Mucosa of descending colon (tissue), 3 donors: ENCODE data around the gene HMMR. TPM values are rescaled to one million over a fixed set of nuclear protein-coding genes. Genes with fewer than 3 reads are reported as not detected.

Experiments
- ATAC-seq: fragments of 200-7000 bp; cut with Tn5 transposase; one replicate; pipeline ENCODE4 v1.9.1; 2020; ENCODE audit warnings: mild to moderate bottlenecking, moderate library complexity
- DNase-seq, 3 donors: peaks; one replicate each; pipeline ENCODE4 v3.0.0-alpha.2; 2020
- H3K36me3 ChIP-seq: fragments of 200-600 bp; one replicate; pipeline ENCODE4 v1.8.0; 2021; ENCODE audit warnings: low read depth, mild to moderate bottlenecking
- H3K4me1 ChIP-seq: fragments of 200-600 bp; one replicate; pipeline ENCODE4 v1.8.0; 2021; ENCODE audit warnings: low read depth, mild to moderate bottlenecking
- H3K4me3 ChIP-seq: fragments of 200-600 bp; one replicate; pipeline ENCODE4 v1.8.0; 2021; ENCODE audit warnings: mild to moderate bottlenecking
- H3K9me3 ChIP-seq: fragments of 200-600 bp; one replicate; pipeline ENCODE4 v1.8.0; 2021; ENCODE audit warnings: mild to moderate bottlenecking
- CTCF ChIP-seq: fragments of 200-600 bp; IDR thresholded peaks from one replicate; pipeline ENCODE4 v1.8.0; 2022; ENCODE audit warnings: antibody characterized with exemption, mild to moderate bottlenecking
- intact Hi-C, 2 donors: fragments of 100-400 bp; cut with DNase I in 1 of 2; cut with micrococcal nuclease in 1 of 2; formaldehyde crosslinking; loops; one replicate each; pipeline versions ENCODE4 v1.11.0 to v1.11.1; 2022; cut with DNase I, micrococcal nuclease
- total RNA-seq, 3 donors: library from RNA; stranded (reverse); fragmentation: NEBNext Ultra II Directional in 2 of 3; extraction: Animal tissue kit (Norgen Biotek cat#: 25700) in 2 of 3; gene quantifications; one replicate each; pipeline versions ENCODE4 v1.2.1 to v1.2.4, GENCODE V29; 2021 to 2023
- donor health status: DM: no; HTN: no; CAD: no; lungs with moderate emphysema.
- donor health status: DM: no; HTN: no; CAD: no.
- donor health status: DM: no; HTN: yes; CAD: no.

The HMMR gene
- total RNA-seq, 3 donors from 2014 or later, result 2.3 to 19.0 (median 4.0) TPM

GRCh38 chr5:163504079-163504931 is 43.9 kb downstream of the HMMR start:
- peak; percentile 52 to 69 (median 54) for DNase-seq
- Histone ChIP-seq H3K4me3 (no peak overlapping the region), H3K36me3 (no peaks in the 10 kb centered on the region), H3K4me1 (peaks cover 18% of the 10 kb centered on the region), H3K9me3 (no peaks in the 10 kb centered on the region)
- TF ChIP-seq CTCF, result no peak
- ATAC-seq, result peak; percentile 26
- intact Hi-C loops, result no loop called here

- Histone ChIP-seq H3K9me3 (no peaks in the 10 kb centered on the region), H3K4me1 (peaks cover 20% of the 10 kb centered on the region), H3K36me3 (no peaks in the 10 kb centered on the region), H3K4me3 (peak overlapping the region; percentile 75)
- no peak for TF ChIP-seq CTCF
- no peak for ATAC-seq
- peak in 1 of 3 donors; percentile 47 for DNase-seq
- intact Hi-C loops, result no loop called here
These were observed 44.6 kb downstream of the HMMR start for GRCh38 chr5:163505049-163505367.

- H3K4me1 ChIP-seq, result peaks cover 20% of the 10 kb centered on the region
- intact Hi-C loops, result no loop called here
- peak; percentile 34 for TF ChIP-seq CTCF
- H3K4me3 ChIP-seq, result peak within 1 kb of the TSS; percentile 75
- H3K36me3 ChIP-seq, result no peaks in the 10 kb centered on the region
- ATAC-seq, result peak; percentile 94
- peak; percentile 96 to 98 (median 98) for DNase-seq
- no peaks in the 10 kb centered on the region for H3K9me3 ChIP-seq
These were observed 45.1 kb downstream of the HMMR start, which contains the start of gene MAT2B for GRCh38 chr5:163505368-163506094. TSS of gene MAT2B (plus strand) at chr5:163505619. CDS start at chr5:163505687, 68 bp downstream.

GRCh38 chr5:163506095-163506457 is 45.6 kb downstream of the HMMR start:
- Histone ChIP-seq H3K4me3 (peak overlapping the region; percentile 75), H3K9me3 (no peaks in the 10 kb centered on the region), H3K36me3 (no peaks in the 10 kb centered on the region), H3K4me1 (peaks cover 20% of the 10 kb centered on the region)
- intact Hi-C loops, result no loop called here
- DNase-seq (peak; percentile 16 to 44 (median 34)), ATAC-seq (no peak)
- no peak for TF ChIP-seq CTCF

GRCh38 chr5:163506726-163507125 is 46.3 kb downstream of the HMMR start:
- Histone ChIP-seq H3K4me1 (peaks cover 20% of the 10 kb centered on the region), H3K4me3 (no peak overlapping the region), H3K36me3 (no peaks in the 10 kb centered on the region), H3K9me3 (no peaks in the 10 kb centered on the region)
- DNase-seq, result no peak
- ATAC-seq, result no peak
- intact Hi-C loops, result no loop called here
- TF ChIP-seq CTCF, result no peak
